Peyer's patch (tissue), 4 donors: Measurements from ENCODE around the gene GTSE1.

Experiments used
- CTCF ChIP-seq, 6 experiments: fragments of 450-650 bp in 4 of 6; fragments of 200-600 bp in 2 of 6; sonication (generic) in 1 of 6; IDR thresholded peaks; one replicate each; pipeline ENCODE4 v1.5.1; 2017 to 2019; ENCODE audit warnings: antibody characterized with exemption in 6 of 6, mild to moderate bottlenecking in 3 of 6, moderate library complexity in 1 of 6
- POLR2A ChIP-seq, 2 donors: fragments of 450-650 bp; IDR thresholded peaks; one replicate each; pipeline ENCODE4 v1.5.1; 2017; ENCODE audit warnings: antibody characterized with exemption in 2 of 2, mild to moderate bottlenecking in 2 of 2, moderate library complexity in 2 of 2

- TF ChIP-seq CTCF (IDR thresholded peaks at IDR 0.05) (no peak), POLR2A (IDR thresholded peaks at IDR 0.05) (no peak)
These were observed 7.8 kb upstream of the GTSE1 start for GRCh38 chr22:46288846-46289243.
